ENCODE data around the gene USP40.

GRCh38 chr2:233430081-233430480 lies 136.5 kb downstream of the USP40 start:
- TF ChIP-seq, protein P1, sequence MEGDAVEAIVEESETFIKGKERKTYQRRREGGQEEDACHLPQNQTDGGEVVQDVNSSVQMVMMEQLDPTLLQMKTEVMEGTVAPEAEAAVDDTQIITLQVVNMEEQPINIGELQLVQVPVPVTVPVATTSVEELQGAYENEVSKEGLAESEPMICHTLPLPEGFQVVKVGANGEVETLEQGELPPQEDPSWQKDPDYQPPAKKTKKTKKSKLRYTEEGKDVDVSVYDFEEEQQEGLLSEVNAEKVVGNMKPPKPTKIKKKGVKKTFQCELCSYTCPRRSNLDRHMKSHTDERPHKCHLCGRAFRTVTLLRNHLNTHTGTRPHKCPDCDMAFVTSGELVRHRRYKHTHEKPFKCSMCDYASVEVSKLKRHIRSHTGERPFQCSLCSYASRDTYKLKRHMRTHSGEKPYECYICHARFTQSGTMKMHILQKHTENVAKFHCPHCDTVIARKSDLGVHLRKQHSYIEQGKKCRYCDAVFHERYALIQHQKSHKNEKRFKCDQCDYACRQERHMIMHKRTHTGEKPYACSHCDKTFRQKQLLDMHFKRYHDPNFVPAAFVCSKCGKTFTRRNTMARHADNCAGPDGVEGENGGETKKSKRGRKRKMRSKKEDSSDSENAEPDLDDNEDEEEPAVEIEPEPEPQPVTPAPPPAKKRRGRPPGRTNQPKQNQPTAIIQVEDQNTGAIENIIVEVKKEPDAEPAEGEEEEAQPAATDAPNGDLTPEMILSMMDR (IDR thresholded peaks at IDR 0.05), result no peak
- TF ChIP-seq POLR2AphosphoS5 (IDR thresholded peaks at IDR 0.05) (no peak), POLR2A (IDR thresholded peaks at IDR 0.05) (no peak)
